C4-2B (cell line): ENCODE measurements around the gene ARHGAP10.

Source experiments
- H3K27ac ChIP-seq: fragments of 450-650 bp; 2 replicates; pipeline ENCODE4 v1.5.1; 2017
- ZFX ChIP-seq: fragments of 450-650 bp; IDR thresholded peaks from 2 replicates; pipeline ENCODE4 v1.6.1; 2017
- TF ChIP-seq, protein P1 (sequence below): fragments of 450-650 bp; conservative IDR thresholded peaks from 2 replicates; pipeline ENCODE4 v1.5.1; 2017; ENCODE audit warnings: mild to moderate bottlenecking

The ARHGAP10 gene

DNA sequence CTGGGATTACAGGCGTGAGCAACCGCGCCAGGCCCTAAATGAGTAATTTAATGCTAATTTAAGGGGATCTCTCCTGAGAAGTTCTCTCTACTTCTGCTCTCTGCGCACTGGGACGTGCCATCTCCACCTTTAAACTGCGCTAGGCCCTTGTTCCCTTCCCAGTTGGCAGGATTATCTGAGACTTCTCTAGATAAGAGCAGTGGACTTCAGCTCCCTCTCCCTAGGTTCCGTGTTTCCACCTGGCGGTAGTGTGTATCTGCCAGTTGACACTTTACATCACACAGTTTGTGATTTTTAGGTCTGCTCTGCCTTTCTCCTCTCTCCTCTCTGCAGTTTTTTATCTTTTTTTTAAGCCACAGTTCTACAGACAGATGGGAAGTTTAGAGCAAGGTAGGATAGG, 40.2 kb downstream of the ARHGAP10 start:
- H3K27ac ChIP-seq = no peak overlapping the region
- TF ChIP-seq, protein P1, sequence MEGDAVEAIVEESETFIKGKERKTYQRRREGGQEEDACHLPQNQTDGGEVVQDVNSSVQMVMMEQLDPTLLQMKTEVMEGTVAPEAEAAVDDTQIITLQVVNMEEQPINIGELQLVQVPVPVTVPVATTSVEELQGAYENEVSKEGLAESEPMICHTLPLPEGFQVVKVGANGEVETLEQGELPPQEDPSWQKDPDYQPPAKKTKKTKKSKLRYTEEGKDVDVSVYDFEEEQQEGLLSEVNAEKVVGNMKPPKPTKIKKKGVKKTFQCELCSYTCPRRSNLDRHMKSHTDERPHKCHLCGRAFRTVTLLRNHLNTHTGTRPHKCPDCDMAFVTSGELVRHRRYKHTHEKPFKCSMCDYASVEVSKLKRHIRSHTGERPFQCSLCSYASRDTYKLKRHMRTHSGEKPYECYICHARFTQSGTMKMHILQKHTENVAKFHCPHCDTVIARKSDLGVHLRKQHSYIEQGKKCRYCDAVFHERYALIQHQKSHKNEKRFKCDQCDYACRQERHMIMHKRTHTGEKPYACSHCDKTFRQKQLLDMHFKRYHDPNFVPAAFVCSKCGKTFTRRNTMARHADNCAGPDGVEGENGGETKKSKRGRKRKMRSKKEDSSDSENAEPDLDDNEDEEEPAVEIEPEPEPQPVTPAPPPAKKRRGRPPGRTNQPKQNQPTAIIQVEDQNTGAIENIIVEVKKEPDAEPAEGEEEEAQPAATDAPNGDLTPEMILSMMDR = no peak
- TF ChIP-seq ZFX = no peak

DNA sequence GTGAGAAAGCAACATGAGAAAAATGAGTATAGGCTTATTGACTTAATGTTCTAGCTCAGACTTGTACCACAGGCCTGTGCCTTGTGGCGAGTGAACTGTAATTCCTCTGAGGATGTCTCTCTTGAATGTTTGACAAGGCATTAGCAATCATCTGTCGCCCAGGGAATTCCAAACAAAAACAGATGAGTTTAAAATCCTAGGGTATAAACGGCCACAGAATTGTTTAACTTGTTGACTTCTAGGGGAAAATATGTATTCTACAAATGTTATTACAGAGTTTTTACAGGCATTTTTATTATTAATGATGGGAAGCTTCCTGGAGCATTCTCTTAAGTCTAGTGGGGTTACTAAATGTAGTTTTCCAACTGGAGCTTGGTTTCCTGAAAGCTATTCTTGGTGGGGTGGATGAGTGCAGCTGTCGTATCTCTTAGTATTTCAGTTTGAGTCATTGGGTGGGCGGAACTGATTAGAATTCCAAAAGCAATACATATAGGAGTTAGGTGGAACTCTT, 40.6 kb downstream of the ARHGAP10 start:
- H3K27ac ChIP-seq = no peak overlapping the region
- TF ChIP-seq, protein P1 = no peak
- TF ChIP-seq ZFX = no peak

DNA sequence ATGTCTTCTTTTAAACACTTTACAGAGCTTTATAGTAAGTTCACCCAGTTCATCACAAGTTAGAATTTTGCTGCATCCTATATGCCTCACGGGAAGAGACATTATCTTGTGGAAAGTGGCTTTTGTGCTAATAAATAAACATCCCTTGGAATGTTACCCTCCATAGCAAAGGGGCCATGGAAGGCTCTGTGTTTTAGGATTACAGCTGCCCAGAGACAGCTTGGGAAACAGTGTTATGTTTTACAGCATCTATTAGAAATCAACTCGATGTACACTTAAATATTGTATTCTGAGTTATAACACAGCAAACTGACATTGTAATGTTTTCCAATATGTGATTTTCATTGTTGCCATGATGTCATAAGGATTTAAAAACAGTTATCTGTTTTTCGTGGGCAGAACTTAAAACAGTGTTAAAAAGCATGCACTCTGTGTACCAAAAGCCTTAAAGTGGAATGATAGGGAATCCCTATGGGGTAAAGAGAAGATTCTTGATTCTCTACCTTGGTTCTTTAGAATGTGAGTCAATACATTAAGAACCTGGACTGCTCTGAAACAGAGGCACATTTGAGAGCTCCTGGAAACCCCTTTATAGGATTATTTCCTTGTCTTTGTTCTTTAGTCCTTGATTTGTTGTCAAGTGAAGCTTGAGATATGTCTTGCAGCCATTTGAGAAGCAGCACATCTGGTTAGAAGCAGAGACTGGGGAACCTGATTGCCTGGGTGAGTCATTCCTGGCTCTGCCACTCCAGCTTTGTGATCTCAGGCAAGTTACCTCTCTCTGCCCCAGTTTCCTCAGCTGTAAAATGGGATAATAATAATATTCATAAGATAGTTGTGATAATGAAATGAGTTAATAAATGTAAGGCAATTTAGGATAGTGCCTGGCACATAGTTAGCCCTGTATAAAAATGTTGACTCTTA, 41.6 kb downstream of the ARHGAP10 start:
- TF ChIP-seq, protein P1 = no peak
- no peak for TF ChIP-seq ZFX
- H3K27ac ChIP-seq = no peak overlapping the region

DNA sequence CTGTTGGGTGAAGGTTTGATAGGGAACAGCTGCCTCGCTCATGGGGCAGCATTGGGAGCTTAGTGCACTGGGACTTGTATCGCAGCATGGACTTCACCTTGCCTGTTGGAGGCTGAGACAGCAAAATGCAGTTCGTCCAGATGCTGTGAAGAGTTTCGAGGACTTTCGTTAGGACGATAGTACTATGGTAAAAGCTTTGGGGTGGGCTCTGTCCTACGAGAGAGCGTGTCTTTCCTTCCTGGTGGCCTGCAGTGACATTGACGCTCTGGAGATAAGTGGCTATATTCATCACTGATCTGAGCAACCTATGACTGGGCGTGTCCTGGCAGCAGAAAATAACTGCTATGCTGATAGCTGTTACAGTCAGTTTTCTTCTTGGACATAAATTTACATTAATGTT, 44.8 kb downstream of the ARHGAP10 start:
- TF ChIP-seq, protein P1 = no peak
- H3K27ac ChIP-seq = no peak overlapping the region

DNA sequence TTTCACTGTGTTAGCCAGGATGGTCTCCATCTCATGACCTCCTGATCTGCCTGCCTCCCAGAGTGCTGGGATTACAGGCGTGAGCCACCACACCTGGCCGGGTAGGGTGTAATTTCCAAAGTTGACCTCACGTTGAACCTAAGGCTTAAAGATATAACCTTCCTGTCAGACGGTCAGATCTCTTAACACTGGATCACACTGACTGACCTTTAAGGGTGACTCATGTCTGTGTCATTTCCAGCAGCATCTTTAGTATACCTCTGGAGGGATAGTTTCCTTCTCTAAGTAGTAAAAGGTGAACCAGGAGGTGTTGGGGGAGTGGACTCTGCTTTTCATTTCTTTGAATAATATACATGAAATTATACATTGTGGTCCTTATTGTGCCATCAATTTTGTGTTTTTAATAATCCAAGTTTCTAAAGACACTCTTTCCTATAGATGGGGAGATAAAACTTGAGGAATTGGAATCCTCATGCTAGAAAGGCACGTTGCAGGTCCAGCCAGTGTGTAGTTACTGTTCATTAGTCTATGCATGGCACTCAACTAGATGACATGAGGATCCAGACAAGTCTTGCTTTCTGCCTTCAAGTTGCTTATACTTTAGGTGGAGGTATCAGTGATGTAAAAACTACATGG, 45.7 kb downstream of the ARHGAP10 start:
- H3K27ac ChIP-seq = no peak overlapping the region
- TF ChIP-seq, protein P1 = no peak

DNA sequence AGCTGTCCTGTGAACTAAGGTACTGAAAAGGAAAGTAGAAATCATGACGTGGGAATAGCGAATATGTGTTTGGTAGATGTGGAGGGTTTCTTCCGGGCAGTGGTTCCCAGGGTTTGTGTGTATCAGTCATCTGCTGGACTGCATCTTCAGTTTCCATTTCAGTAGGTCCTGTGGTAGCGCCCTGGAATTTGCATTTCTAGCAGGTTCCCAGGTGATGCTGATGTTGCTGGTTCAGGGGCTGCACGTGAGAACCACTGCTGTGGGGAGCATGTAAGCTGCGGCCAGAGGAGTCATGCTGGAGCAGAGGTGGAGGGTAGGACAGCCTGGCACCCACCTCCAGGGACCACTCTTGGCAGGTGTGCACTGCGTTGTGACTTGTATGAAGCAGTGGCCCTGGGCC, 47.1 kb downstream of the ARHGAP10 start:
- no peak for TF ChIP-seq ZFX
- TF ChIP-seq, protein P1 = no peak

DNA sequence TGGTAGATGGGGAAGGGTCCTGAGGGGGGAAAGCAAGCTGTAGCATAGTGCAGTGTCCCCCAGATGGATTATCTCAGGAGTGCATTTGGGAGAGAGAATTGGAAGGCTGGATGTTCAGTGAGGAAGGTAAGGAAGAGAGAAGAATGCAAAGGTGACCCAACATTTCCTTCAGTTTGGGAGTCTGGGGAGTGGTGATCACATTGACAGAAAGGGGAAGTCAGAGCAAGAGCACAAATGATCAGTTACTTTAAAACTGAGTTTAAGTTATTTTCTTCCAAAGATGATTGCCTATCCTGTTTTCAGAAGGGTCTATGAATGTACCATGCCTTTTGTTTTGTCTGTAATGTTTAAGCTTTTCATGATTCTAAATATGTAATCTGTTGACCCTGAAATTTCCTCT, 47.6 kb downstream of the ARHGAP10 start:
- no peak overlapping the region for H3K27ac ChIP-seq
- TF ChIP-seq, protein P1 = no peak
- no peak for TF ChIP-seq ZFX

More for the DNA sequence above, 47.1 kb downstream of the ARHGAP10 start:
- H3K27ac ChIP-seq = no peak overlapping the region
